ENCODE measurements around the gene SUSD6. TPM values are rescaled to one million over a fixed set of nuclear protein-coding genes. Genes with fewer than 3 reads are reported as not detected.
A peak's percentile ranks its signal among the peaks of the same experiment; 100 is the strongest.

SUSD6 gene
- total RNA-seq, 4 donors from 2014 or later, result 37.5 to 70.4 (median 44.5) TPM

DNA sequence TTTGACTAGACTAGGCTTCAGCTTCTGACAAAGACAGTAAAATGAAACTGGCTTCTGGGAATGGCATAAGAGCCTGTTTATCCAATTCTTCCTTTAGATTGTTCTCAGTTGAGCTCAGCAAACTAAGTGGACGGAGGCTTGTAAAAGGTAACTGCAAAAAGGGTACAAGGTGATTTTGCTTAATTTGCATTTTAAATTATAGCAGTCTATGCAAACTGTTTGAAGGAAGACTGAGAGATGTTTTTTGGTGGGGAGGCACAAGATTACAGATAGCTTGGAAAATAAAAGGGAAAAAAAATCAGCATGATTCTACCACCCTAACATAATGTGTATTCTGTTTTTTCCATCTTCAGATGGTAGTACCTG, 5.0 kb downstream of the SUSD6 start:
- no peak for DNase-seq
- H3K27ac ChIP-seq, result peak overlapping the region; percentile 76 to 96 (median 82)
- TF ChIP-seq, protein P1, sequence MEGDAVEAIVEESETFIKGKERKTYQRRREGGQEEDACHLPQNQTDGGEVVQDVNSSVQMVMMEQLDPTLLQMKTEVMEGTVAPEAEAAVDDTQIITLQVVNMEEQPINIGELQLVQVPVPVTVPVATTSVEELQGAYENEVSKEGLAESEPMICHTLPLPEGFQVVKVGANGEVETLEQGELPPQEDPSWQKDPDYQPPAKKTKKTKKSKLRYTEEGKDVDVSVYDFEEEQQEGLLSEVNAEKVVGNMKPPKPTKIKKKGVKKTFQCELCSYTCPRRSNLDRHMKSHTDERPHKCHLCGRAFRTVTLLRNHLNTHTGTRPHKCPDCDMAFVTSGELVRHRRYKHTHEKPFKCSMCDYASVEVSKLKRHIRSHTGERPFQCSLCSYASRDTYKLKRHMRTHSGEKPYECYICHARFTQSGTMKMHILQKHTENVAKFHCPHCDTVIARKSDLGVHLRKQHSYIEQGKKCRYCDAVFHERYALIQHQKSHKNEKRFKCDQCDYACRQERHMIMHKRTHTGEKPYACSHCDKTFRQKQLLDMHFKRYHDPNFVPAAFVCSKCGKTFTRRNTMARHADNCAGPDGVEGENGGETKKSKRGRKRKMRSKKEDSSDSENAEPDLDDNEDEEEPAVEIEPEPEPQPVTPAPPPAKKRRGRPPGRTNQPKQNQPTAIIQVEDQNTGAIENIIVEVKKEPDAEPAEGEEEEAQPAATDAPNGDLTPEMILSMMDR (IDR thresholded peaks at IDR 0.05), result no peak
- no peak for TF ChIP-seq POLR2A (IDR thresholded peaks at IDR 0.05)
- H3K9me3 ChIP-seq, result no peaks in the 10 kb centered on the region
- 62 to 64% methylated on average over 1 of the region's 1 CpG for WGBS, 2 donors
- intact Hi-C loops (cut with DNase I), result loop anchor here (5.0 kb wide), 1 partner anchor 36 kb away; no protein-coding TSS in a partner anchor
- no peak overlapping the region for H3K4me3 ChIP-seq (replicated peaks in 1 of 3)
- no peaks in the 10 kb centered on the region for H3K36me3 ChIP-seq
- no peaks in the 10 kb centered on the region for H3K27me3 ChIP-seq
- H3K4me1 ChIP-seq, result peaks cover 71 to 80% of the 10 kb centered on the region in 2 donors

DNA sequence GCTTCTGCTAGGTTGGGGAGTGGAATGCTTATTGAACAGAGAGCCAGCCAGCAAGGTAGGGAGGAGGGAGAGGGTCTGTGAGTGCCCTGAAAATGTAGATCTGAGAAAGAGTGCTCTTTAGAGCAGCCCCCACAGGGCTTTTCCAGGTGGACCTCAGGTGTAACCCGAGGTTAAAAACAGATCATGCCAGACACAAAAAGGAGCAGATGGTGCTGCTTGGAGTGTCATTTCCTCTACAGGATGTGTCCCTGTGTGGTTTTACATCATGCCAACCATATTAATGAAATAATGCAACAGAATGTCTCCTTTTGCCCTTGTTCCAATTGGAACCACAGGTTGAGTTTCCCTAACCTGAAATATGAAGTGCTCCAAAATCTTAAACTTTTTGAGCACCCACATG, 6.4 kb downstream of the SUSD6 start:
- intact Hi-C loops (cut with DNase I), result loop anchor here (5.0 kb wide), 1 partner anchor 35 kb away; no protein-coding TSS in a partner anchor
- peaks cover 71 to 78% of the 10 kb centered on the region in 2 donors for H3K4me1 ChIP-seq
- 39 to 52% methylated on average over 1 of the region's 1 CpG for WGBS, 2 donors
- H3K27me3 ChIP-seq, result no peaks in the 10 kb centered on the region
- H3K4me3 ChIP-seq (replicated peaks in 1 of 3), result no peak overlapping the region
- H3K9me3 ChIP-seq, result no peaks in the 10 kb centered on the region
- no peaks in the 10 kb centered on the region for H3K36me3 ChIP-seq
- DNase-seq, result no peak
- H3K27ac ChIP-seq, result peak overlapping the region in 2 of 3 donors; percentile 82 to 96
- TF ChIP-seq, protein P1 (IDR thresholded peaks at IDR 0.05), result no peak
- no peak for TF ChIP-seq POLR2A (IDR thresholded peaks at IDR 0.05)

DNA sequence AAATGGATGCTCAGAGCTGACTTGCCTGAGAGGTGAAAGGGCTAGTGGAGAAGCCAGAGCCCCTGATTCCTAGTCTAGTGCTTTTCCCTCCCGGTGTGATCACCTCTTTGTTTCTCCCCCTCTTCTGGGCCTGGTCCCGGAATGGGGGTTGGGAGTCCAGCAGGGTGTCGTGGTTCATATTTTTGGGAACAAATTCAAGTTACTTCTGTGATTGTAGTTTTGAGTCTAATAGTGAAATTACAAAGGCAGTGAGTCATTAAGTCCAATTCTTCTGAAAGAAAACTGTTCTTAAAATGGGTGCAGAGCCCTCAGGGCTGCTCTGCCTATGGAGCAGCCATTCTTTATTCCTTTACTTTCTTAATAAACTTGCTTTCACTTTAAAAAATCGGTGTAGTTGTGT, 7.6 kb downstream of the SUSD6 start:
- 33 to 58% methylated on average over 4 of the region's 4 CpGs for WGBS, 2 donors
- DNase-seq, result peak in 1 of 2 donors; percentile 25
- H3K27ac ChIP-seq, result peak overlapping the region in 2 of 3 donors; percentile 82 to 96
- H3K27me3 ChIP-seq, result no peaks in the 10 kb centered on the region
- H3K36me3 ChIP-seq, result no peaks in the 10 kb centered on the region
- TF ChIP-seq, protein P1 (IDR thresholded peaks at IDR 0.05), result no peak
- no peak for TF ChIP-seq POLR2A (IDR thresholded peaks at IDR 0.05)
- no peak overlapping the region for H3K4me3 ChIP-seq (replicated peaks in 1 of 3)
- peaks cover 59 to 67% of the 10 kb centered on the region in 2 donors for H3K4me1 ChIP-seq
- intact Hi-C loops (cut with DNase I), result loop anchor here (5.0 kb wide), 1 partner anchor 33 kb away; no protein-coding TSS in a partner anchor
- no peaks in the 10 kb centered on the region for H3K9me3 ChIP-seq

DNA sequence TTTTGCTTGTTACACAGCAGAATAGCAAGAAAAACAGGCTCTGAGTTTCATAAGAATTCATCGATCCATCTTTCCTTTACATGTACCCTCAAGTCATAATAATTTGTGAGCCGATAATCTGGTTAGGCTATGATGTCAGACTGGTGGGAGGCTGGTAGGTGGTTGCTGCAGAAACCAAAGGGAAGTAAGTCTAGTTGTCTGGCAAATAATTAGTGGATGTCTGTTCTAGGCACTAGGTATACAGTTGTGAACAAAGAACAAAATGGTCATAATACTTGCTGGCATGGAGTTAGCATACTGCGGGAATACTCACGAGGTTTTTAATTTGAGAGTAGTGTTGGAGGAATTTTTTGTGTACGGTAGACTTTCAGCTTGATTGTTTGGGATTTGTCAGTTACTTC, 8.8 kb downstream of the SUSD6 start:
- 80 to 92% methylated on average over 5 of the region's 5 CpGs for WGBS, 2 donors
- H3K4me3 ChIP-seq (replicated peaks in 1 of 3), result no peak overlapping the region
- no peak for DNase-seq
- TF ChIP-seq POLR2A (IDR thresholded peaks at IDR 0.05), result no peak
- TF ChIP-seq, protein P1 (IDR thresholded peaks at IDR 0.05), result no peak
- H3K27ac ChIP-seq, result no peak overlapping the region
- peaks cover 47 to 62% of the 10 kb centered on the region in 2 donors for H3K4me1 ChIP-seq
- intact Hi-C loops (cut with DNase I), result no loop called here
- H3K27me3 ChIP-seq, result no peaks in the 10 kb centered on the region
- H3K9me3 ChIP-seq, result no peaks in the 10 kb centered on the region
- no peaks in the 10 kb centered on the region for H3K36me3 ChIP-seq

DNA sequence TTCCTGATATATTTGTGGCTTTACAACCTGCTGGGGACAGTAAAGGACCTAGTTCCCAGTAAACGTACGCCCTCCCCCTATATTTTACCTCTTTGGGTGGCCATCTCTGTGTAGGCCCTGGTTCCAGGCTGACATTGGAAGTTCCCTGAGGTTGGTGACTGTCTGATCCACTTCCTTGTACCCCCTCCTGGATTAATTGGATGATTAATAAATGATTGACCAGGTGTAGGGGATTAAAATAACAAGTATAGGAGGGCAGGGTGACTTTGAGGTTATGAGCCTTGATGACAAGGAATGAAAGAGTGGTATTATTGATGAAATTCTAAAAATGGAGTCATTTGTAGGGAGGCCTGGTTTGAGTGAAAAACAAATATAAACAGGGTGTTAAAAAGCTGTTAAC, 9.6 kb downstream of the SUSD6 start:
- 91 to 96% methylated on average over 2 of the region's 2 CpGs for WGBS, 2 donors
- H3K36me3 ChIP-seq, result no peaks in the 10 kb centered on the region
- H3K27me3 ChIP-seq, result no peaks in the 10 kb centered on the region
- H3K4me1 ChIP-seq, result peaks cover 40 to 64% of the 10 kb centered on the region in 2 donors
- no peak overlapping the region for H3K27ac ChIP-seq
- no peak overlapping the region for H3K4me3 ChIP-seq (replicated peaks in 1 of 3)
- DNase-seq, result no peak
- TF ChIP-seq, protein P1 (IDR thresholded peaks at IDR 0.05), result no peak
- no peak for TF ChIP-seq POLR2A (IDR thresholded peaks at IDR 0.05)
- no peaks in the 10 kb centered on the region for H3K9me3 ChIP-seq
- intact Hi-C loops (cut with DNase I), result no loop called here
